Large intestine (tissue), 3 donors: ENCODE results near the gene PEF1. TPM values are rescaled to one million over a fixed set of nuclear protein-coding genes. Genes with fewer than 3 reads are reported as not detected.
"Not testable (repeated sequence)": the region's sequence is repeated elsewhere in the genome, so short reads cannot be mapped to it uniquely, and the experiment has no call there.

Experiments used
- DNase-seq, 2 donors: peaks; one replicate each; pipeline versions ENCODE4 v3.0.0 to v3.0.0-alpha.2; 2013
- H3K27ac ChIP-seq: one replicate; pipeline ENCODE4 v1.5.1; 2013; ENCODE audit warnings: low read length
- H3K27me3 ChIP-seq: 2 replicates; pipeline ENCODE4 v1.6.1; 2013; ENCODE audit warnings: low read length; ENCODE audit not compliant: control insufficient read depth, insufficient read depth
- H3K36me3 ChIP-seq: 2 replicates; pipeline ENCODE4 v1.6.1; 2013; ENCODE audit warnings: low read length; ENCODE audit not compliant: control insufficient read depth, insufficient read depth
- H3K4me1 ChIP-seq: one replicate; pipeline ENCODE4 v1.6.1; 2013; ENCODE audit warnings: low read length; ENCODE audit not compliant: control insufficient read depth, insufficient read depth
- H3K4me3 ChIP-seq: one replicate; pipeline ENCODE4 v1.5.1; 2013; ENCODE audit warnings: low read length
- H3K9me3 ChIP-seq: one replicate; pipeline ENCODE4 v1.6.1; 2013; ENCODE audit warnings: mild to moderate bottlenecking, low read depth, low read length, moderate library complexity; ENCODE audit not compliant: control insufficient read depth
- WGBS: methylation state at CpG from one replicate; pipeline ENCODE4 v1.1.5; 2013; ENCODE audit warnings: low lambda C conversion rate; ENCODE audit not compliant: insufficient coverage; 5-methylcytosine and 5-hydroxymethylcytosine counted together
- polyA plus RNA-seq: library from polyadenylated mRNA; unstranded; fragments of 120-200 nt; gene quantifications from one replicate; pipeline ENCODE4 v1.2.1, GENCODE V29; 2013

PEF1 gene
- polyA plus RNA-seq, 1 donor, result 57.4 TPM

DNA sequence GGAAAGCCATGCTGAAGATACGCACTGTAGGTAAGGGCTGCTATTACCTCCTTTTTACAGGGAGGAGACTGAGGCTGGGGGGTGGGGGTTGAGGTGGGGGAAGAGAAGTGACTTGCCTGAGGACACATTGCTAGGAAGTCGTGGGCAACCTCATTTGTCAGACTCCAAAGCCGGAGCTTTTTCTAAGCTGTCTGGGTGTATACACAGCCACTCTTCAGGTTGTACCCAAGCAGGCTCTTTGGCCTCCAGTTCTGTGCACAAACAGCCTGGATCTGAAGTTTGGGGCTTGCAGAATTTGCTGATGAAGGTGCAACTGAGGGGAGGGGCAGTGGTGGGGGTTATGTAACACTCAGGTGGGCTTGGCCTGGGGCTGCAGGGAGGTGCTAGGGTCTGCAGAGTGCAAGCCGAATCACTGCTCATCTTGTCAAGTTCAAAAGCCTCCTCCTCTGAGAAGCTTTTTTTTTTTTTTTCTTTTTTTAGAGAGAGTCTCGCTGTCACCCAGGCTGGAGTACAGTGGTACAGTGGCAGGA lies 51.5 kb downstream of the PEF1 start:
- WGBS, result no CpG with 5 or more reads among the region's 5 CpGs
- Histone ChIP-seq H3K4me3 (no peak overlapping the region), H3K36me3 (no peaks in the 10 kb centered on the region)

DNA sequence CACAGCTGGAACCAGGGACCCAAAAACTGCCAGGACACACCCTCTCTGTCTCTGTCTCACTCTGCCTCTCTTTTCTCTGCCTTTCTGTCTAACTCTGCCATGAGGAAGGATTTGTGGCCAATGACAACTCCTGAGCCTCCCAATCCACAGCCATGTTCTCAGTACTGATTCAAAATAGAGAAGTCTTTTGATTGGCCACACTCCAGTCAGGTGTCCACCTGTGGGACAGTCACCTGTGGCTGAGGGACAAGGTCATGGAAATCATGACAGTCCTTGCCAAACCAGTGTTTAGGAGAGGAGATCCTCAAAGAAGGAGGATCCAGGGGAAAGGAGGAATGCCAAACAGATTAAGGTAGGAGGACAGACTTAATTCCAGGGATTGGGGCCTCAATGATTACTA lies 52.5 kb downstream of the PEF1 start:
- Histone ChIP-seq H3K27me3 (peaks cover 3% of the 10 kb centered on the region), H3K27ac (peak overlapping the region; percentile 52), H3K4me3 (no peak overlapping the region), H3K9me3 (no peaks in the 10 kb centered on the region), H3K4me1 (peaks cover 33% of the 10 kb centered on the region), H3K36me3 (no peaks in the 10 kb centered on the region)
- DNase-seq, result no peak

More for the DNA sequence above, 51.5 kb downstream of the PEF1 start:
- Histone ChIP-seq H3K9me3 (no peaks in the 10 kb centered on the region), H3K4me1 (peaks cover 22% of the 10 kb centered on the region), H3K27ac (no peak overlapping the region), H3K27me3 (peaks cover 3% of the 10 kb centered on the region)
- no peak for DNase-seq

- peak in 1 of 2 donors; percentile 74 for DNase-seq
- peak overlapping the region; percentile 52 for H3K27ac ChIP-seq
These were observed 53.1 kb downstream of the PEF1 start for GRCh38 chr1:31591425-31592093.

GRCh38 chr1:31588751-31589515 lies 55.7 kb downstream of the PEF1 start:
- DNase-seq, result peak; percentile 51 to 81
- H3K27ac ChIP-seq, result peak overlapping the region; percentile 65
- no CpG with 5 or more reads among the region's 62 CpGs for WGBS
- H3K4me3 ChIP-seq, result peak overlapping the region; percentile 35
- peaks cover 48% of the 10 kb centered on the region for H3K4me1 ChIP-seq
- H3K27me3 ChIP-seq, result peaks cover 3% of the 10 kb centered on the region
- H3K36me3 ChIP-seq, result peaks cover 20% of the 10 kb centered on the region
- no peaks in the 10 kb centered on the region for H3K9me3 ChIP-seq

More at GRCh38 chr1:31591425-31592093, 53.1 kb downstream of the PEF1 start:
- no peak overlapping the region for H3K4me3 ChIP-seq
- no peaks in the 10 kb centered on the region for H3K9me3 ChIP-seq
- no CpG with 5 or more reads among the region's 11 CpGs for WGBS
- peaks cover 3% of the 10 kb centered on the region for H3K27me3 ChIP-seq
- no peaks in the 10 kb centered on the region for H3K36me3 ChIP-seq
- H3K4me1 ChIP-seq, result peaks cover 33% of the 10 kb centered on the region

GRCh38 chr1:31587720-31588423 lies 56.8 kb downstream of the PEF1 start:
- Histone ChIP-seq H3K4me3 (no peak overlapping the region), H3K4me1 (peaks cover 59% of the 10 kb centered on the region), H3K9me3 (no peaks in the 10 kb centered on the region), H3K36me3 (peaks cover 30% of the 10 kb centered on the region), H3K27me3 (peaks cover 3% of the 10 kb centered on the region), H3K27ac (peak overlapping the region; percentile 65)
- no CpG with 5 or more reads among the region's 14 CpGs for WGBS
- DNase-seq, result peak; percentile 66 to 74

DNA sequence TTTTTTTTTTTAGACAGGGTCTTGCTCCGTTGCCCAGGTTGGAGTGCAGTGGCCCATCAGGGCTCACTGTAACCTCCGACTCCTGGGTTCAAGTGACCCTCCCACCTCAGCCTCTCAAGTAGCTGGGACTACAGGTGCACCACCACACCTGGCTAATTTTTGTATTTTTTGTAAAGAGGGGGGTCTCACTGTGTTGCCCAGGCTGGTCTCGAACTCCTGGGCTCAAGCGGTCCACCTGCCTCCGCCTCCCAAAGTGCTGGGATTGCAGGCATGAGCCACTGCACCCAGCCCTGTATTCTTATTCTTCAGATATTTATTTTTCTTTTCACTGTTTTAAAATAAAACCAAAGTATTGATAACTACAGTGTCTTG lies 57.4 kb downstream of the PEF1 start:
- Histone ChIP-seq H3K27ac (peak overlapping the region; percentile 65), H3K4me1 (peaks cover 62% of the 10 kb centered on the region), H3K36me3 (peaks cover 30% of the 10 kb centered on the region)
- H3K27me3 ChIP-seq, DNase-seq, H3K9me3 ChIP-seq, H3K4me3 ChIP-seq: not testable (repeated sequence)
- WGBS, result no CpG with 5 or more reads among the region's 5 CpGs

GRCh38 chr1:31586376-31587327 lies 58.0 kb downstream of the PEF1 start:
- no peaks in the 10 kb centered on the region for H3K9me3 ChIP-seq
- H3K4me3 ChIP-seq, result no peak overlapping the region
- H3K4me1 ChIP-seq, result peaks cover 62% of the 10 kb centered on the region
- no peak overlapping the region for H3K27ac ChIP-seq
- no peak for DNase-seq
- WGBS, result no CpG with 5 or more reads among the region's 47 CpGs
- peaks cover 30% of the 10 kb centered on the region for H3K36me3 ChIP-seq
- H3K27me3 ChIP-seq, result peaks cover 3% of the 10 kb centered on the region

DNA sequence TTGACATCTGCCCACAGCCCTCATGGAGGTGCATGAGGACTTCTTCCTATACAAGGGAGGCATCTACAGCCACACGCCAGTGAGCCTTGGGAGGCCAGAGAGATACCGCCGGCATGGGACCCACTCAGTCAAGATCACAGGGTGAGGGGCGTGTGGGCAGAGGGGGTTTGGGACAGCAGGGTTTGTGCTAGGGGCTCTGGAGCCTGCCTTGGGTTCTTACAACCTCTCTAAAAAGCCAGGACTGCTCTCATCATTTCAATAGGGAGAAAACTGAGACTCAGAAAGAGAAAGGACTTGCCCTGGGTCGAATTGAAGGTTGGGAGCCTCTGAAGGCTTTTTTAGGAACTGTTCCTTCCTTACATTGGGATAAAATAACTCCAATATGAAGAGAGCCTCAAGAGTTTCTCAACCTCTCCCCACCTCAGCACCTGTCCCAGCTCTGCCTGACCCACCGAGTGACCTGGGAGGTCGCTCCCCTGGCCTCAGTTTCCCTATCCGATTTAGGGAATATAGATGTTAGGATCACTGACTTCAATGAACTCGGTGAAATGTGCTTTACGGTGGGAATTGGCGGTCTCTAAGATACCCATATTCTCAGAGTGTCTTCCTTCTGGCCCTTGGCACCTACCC lies 58.8 kb downstream of the PEF1 start:
- Histone ChIP-seq H3K9me3 (no peaks in the 10 kb centered on the region), H3K4me3 (no peak overlapping the region), H3K27ac (no peak overlapping the region), H3K4me1 (peaks cover 58% of the 10 kb centered on the region), H3K27me3 (peaks cover 3% of the 10 kb centered on the region), H3K36me3 (peaks cover 30% of the 10 kb centered on the region)
- WGBS, result no CpG with 5 or more reads among the region's 11 CpGs
- DNase-seq, result no peak

DNA sequence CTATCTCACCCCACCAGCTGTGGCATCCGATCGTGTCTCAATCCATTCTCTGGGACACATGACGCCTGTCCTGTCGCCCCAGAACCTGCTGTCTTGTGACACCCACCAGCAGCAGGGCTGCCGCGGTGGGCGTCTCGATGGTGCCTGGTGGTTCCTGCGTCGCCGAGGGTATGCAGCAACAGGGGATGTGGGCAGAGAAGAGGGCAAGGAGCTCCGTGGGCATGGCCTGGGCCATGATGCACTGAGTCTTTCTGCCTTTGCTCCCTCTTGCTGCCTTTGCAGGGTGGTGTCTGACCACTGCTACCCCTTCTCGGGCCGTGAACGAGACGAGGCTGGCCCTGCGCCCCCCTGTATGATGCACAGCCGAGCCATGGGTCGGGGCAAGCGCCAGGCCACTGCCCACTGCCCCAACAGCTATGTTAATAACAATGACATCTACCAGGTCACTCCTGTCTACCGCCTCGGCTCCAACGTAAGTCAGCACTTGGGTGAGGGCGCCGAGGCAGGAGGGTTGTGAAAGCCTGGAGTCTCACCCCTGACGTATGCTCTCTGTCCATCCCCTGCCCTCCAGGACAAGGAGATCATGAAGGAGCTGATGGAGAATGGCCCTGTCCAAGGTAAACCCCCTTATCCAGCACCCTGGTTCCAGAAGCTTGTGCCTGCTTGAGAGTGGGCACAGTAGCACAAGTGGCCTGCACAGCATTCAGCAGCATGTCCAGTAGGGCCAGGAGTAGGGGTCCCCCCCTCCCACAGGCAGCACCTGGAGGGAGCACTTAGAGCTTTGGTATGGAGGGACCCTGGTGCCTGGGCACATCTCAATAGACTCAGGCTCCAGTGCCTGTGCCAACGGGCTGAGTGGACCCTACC lies 59.6 kb downstream of the PEF1 start:
- peaks cover 30% of the 10 kb centered on the region for H3K36me3 ChIP-seq
- peaks cover 3% of the 10 kb centered on the region for H3K27me3 ChIP-seq
- no peak overlapping the region for H3K27ac ChIP-seq
- no peak overlapping the region for H3K4me3 ChIP-seq
- no CpG with 5 or more reads among the region's 27 CpGs for WGBS
- H3K4me1 ChIP-seq, result peaks cover 58% of the 10 kb centered on the region
- no peak for DNase-seq
- H3K9me3 ChIP-seq, result peaks cover 1% of the 10 kb centered on the region
